SK-N-SH treated with all-trans-retinoic acid at 6 μM for 48 hours (cell line): Measurements from ENCODE around the gene MYPN.

Experiments
- GLIS3 ChIP-seq: fragments of 250-450 bp; sonication (Bioruptor Pico); IDR thresholded peaks from 2 replicates; pipeline ENCODE4 v1.5.0; 2020; ENCODE audit warnings: mild to moderate bottlenecking, moderate library complexity
- PPARA ChIP-seq: fragments of 250-450 bp; sonication (Bioruptor Pico); IDR thresholded peaks from 2 replicates; pipeline ENCODE4 v1.5.0; 2020; ENCODE audit warnings: mild to moderate bottlenecking, borderline replicate concordance
- TOX ChIP-seq: fragments of 250-450 bp; sonication (Bioruptor Pico); IDR thresholded peaks from 2 replicates; pipeline ENCODE4 v1.8.0; 2021; ENCODE audit warnings: mild to moderate bottlenecking, moderate library complexity, borderline replicate concordance
- TF ChIP-seq, protein P1 (sequence below): fragments of 250-450 bp; sonication (Bioruptor Pico); IDR thresholded peaks from 2 replicates; pipeline ENCODE4 v1.5.1; 2021; ENCODE audit warnings: mild to moderate bottlenecking, moderate library complexity
- TF ChIP-seq, protein P2 (sequence below): fragments of 250-450 bp; sonication (Bioruptor Pico); IDR thresholded peaks from 2 replicates; pipeline ENCODE4 v1.5.1; 2020; ENCODE audit warnings: low read depth, mild to moderate bottlenecking, moderate library complexity

DNA sequence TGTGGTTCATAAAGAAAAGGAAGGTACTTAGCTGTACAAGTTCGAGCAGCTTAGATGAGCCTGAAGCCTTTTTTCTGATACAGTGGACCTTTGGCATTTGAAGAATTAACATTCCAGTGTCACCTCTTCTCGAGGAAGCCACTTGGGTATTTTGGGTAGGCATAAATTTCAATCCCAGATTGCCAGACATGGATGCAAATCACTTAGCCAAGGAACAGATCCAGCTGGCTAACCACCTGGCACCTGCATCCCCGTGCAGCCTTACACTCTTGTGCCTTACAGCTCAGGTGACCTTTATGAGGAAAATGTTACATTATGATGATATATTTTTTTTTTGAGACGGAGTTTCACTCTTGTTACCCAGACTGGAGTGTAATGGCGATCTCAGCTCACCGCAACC is 138.6 kb downstream of the MYPN start:
- TF ChIP-seq PPARA (CRISPR knock-in tag) (no peak), GLIS3 (CRISPR knock-in tag) (no peak), TOX (no peak)
- TF ChIP-seq, protein P1, sequence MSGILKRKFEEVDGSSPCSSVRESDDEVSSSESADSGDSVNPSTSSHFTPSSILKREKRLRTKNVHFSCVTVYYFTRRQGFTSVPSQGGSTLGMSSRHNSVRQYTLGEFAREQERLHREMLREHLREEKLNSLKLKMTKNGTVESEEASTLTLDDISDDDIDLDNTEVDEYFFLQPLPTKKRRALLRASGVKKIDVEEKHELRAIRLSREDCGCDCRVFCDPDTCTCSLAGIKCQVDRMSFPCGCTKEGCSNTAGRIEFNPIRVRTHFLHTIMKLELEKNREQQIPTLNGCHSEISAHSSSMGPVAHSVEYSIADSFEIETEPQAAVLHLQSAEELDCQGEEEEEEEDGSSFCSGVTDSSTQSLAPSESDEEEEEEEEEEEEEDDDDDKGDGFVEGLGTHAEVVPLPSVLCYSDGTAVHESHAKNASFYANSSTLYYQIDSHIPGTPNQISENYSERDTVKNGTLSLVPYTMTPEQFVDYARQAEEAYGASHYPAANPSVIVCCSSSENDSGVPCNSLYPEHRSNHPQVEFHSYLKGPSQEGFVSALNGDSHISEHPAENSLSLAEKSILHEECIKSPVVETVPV (CRISPR knock-in tag): no peak
- TF ChIP-seq, protein P2, sequence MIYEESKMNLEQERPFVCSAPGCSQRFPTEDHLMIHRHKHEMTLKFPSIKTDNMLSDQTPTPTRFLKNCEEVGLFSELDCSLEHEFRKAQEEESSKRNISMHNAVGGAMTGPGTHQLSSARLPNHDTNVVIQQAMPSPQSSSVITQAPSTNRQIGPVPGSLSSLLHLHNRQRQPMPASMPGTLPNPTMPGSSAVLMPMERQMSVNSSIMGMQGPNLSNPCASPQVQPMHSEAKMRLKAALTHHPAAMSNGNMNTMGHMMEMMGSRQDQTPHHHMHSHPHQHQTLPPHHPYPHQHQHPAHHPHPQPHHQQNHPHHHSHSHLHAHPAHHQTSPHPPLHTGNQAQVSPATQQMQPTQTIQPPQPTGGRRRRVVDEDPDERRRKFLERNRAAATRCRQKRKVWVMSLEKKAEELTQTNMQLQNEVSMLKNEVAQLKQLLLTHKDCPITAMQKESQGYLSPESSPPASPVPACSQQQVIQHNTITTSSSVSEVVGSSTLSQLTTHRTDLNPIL (CRISPR knock-in tag): no peak
